AML-193 (cell line): Measurements from ENCODE around the gene POU2F3.
"Not testable (repeated sequence)": the region's sequence is repeated elsewhere in the genome, so short reads cannot be mapped to it uniquely, and the experiment has no call there.

Source experiments
- DNase-seq, 2 experiments: peaks; one replicate each; lab custom pipeline; 2025; lab: John Stamatoyannopoulos, UW

The POU2F3 gene

DNA sequence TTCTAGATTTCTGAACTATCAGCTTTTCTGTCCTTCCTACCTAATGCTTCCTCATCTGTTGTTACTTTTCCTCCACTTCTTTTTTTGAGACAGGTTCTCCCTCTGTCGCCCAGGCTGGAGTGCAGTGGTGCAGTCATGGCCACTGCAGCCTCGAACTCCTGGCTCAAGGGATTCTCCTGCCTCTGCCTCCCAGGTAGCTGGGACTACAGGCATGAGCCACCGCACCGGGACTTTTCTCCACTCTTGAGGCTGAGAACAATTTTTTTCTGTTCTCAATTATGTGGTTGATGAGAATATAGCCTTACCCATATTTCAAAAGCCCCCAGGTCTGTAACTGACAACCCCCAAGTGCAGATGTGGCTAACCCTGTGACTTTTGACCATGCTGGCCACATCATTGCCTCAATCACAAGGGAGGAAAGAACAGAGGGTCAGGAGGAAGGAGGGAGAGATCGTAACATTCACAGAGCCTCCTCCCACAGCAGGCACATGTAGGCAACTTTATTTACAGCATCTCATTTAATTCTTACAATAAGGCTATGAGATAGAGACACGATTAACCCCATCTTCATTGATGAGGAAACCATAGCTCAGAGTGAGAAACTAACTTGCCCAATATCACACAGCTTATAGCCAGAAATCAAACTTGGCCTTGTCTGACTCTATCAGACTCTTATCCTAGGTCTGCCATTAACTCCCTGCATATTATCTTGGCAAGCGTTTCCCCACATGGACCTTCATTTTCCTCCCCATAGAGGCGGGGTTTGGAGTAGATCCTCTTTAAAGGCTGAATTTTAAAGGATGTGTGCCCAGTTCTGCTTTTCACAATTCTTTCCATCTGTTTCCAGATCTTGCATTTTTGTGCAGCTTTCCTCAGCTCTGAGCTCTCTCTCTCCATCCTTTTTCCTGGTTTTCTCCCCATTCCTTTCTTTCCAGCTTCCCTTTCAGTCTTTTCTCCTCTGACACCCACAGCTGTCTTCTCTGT, 9.6 kb downstream of the POU2F3 start:
- DNase-seq: no peak

DNA sequence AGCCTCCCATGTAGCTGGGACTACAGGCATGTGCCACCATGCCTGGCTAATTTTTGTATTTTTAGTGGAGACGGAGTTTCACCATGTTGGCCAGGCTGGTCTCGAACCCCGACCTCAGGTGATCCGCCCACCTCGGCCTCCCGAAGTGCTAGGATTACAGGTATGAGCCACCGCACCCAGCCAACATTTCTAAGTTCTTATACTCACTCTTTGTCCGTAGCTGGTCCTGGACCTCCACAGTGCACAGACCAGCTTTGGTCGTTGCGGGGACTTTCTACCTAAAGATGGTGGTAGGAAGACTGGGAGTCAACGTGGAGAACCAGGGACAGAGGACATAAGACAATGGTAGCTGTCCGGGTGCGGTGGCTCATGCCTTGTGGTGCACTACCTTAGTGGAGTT, 13.4 kb downstream of the POU2F3 start:
- not testable (repeated sequence) for DNase-seq

DNA sequence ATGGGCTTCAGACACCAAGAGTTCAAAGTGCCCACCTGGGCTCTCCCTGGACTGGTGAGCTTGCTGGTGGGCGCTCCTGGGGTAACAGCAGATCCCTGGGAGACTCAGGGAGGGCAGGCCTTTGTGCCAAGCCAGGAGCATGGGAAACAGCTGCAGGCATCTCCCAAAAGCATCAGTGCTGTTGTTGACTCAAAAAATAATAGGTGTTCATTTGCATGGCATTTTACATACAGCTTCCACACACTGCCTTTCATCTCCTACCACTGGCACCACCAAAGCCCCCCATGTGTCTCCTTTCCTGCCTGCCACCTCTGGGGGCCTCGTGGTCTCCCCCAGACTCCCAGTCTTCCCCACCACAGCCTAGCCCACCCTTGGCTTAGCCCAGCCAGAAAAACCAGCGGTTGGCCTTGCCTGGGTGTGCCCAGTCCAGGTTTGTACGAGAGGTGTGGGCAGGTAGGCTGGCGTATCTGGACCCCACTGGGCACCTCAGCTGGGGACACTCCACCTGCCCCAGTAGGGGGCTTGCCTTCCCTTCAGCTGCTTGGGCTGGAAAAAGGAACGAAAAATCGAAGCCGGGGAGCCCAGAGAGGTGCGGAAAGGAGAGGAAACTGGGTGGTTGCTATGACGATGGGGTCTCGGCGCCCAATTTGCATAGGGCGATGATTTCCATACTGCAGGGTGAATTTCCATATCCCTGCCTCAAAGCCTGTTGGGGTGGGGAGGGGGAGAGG, 15.0 kb downstream of the POU2F3 start:
- no peak for DNase-seq

DNA sequence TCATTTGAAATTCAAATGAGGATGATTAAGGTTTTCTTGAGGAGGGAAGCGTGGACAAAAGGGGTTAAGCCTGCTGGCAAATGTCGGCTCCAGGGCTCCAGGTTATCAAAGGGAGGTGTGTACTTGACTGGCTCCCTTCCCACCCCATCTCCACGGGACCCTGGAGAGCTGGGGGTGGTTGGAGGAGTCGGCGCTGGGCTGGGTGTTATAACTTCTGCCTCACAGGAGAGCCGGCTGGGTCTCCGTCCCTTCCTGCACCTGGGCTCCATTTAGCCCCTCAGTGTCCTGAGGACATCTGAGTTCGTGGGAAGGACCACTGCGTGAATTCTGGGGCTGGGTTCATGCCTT, 15.6 kb downstream of the POU2F3 start:
- no peak for DNase-seq

DNA sequence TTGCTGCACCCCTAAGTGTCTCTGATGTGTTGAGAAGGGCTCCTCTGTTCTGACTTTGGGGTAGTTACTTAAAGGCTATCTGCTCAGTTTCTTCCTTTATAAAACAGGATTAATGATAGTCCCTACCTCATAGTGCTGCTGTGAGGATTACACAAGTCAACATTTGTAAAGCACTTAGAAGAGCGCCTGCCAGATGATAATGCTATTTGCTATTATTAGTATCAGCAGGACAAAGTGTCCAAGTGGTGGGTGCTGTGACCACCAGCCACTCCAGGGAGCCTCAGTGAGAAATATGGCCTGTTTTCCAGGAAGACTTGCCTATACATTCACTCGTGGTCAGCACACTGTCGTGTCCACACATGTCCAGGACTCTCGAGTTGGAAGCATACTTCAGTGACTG, 16.2 kb downstream of the POU2F3 start:
- no peak for DNase-seq

DNA sequence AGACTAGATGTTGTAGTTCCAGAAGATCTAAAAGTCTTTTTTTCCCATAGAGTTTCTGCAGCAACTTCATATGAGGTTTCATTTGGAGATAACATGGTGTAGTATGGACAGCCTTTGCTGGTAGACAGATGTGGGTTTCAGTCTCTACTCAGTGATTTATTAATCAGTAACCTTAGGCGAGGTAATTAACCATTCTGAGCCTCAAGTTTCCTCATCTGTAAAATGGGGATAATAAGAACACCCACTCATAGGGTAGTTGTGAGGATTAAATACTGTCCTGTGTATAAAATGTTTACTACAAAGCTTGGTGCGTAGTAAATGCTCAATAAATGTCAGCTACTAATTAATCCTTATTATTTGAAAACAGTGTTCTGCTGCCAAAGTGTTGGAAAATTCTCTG, 16.8 kb downstream of the POU2F3 start:
- no peak for DNase-seq

DNA sequence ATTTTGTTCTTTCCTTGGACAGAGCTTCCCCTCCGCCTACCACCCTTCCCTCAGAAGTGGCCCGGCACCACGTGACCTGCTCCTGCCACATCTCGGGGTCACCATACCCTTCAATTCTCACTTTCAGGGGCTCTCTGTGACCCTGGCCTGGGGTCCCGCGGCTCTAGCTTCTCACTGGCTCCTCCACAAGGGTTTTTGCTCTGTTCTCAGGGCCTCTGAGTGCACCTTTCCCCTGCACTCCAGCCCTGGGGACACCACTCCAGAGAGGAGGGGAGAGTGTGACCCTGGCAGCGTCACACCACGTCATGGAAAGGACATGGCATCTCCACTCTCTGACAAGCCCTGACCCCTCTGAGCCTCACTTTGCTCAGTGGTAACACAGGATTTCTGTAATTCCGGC, 17.4 kb downstream of the POU2F3 start:
- no peak for DNase-seq

DNA sequence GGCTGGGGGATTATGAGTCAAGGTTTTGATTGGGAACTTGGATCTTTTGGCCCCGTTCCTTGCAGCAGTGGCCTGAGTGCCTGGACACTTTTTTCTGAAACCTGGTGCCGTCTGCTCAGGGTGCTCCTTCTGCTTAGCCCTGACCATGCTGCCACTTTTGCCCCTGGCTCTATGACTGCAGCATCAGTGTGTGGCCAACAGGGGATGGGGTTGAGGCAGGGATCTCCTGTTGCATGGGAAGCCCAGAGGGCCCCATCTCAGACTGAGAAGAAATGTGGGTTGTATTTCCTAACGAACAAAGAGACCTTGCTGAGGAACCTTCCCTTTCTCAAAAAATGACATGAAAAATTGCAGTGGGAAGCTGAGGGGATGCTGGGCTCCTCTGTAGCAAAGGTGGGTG, 18.7 kb downstream of the POU2F3 start:
- DNase-seq: no peak

DNA sequence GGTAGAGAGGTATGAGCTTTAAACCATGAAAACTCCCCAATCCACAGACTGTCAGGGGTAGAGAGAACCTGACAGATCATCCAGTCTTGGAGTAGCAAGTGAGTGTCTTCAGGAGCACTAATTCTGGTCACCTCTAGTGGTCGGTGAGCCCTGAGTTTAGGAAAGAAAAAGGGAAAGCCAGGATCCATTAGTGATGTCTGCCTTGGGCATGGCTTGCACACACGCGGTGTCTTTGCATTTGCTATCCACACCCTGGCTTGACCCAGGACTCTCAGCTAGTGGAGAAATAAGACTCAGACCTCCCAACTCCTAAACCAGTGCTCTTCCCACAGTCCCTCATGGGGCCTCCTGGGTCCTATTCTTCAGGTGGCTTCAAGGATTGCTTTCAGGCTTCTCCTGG, 19.3 kb downstream of the POU2F3 start:
- DNase-seq: no peak

DNA sequence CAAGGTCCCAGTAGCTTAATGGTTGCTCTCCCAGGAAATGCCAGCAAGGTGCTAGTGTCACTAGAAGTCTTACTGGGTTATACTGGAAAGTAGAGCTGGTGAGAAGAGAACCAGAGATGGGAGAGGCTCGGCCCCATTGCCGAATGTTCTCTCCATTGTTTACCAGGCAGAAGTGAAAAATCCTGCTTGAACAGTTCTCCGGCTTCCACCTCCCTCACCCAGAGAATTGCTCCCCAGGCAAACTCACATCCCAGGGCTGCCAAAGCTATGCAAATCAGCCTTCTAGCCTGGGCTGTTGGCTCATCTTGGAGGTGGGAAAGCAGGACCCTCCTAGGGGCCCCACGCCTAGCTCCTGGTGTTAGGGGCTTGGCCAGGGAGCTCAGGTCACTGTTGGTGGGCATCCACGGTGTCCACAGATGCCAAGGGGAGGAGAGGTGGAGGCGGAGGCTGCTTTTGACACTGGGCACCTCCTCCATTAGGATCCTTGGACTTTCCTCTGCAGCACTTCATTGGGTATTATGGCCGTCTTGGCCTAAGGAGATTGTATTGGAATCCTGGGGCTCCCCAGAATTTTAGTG, 20.1 kb downstream of the POU2F3 start:
- no peak for DNase-seq

DNA sequence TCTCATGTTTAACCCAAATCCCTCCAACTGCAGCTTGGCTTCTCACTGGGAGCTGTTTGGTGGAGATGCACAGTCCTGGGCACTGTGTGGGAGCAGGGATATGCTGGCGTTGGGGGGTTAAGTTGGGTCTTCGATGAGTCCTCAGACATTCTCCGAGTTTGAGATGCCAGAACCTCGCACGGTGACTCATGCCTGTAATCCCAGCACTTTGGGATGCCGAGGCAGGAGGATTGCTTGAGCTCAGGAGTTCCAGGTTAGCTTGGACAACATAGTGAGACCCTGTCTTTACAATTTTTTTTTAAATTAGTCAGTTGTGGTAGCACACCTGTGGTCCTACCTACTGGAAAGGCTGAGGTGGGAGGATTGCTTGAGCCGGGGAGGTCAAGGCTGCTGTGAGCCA, 20.7 kb downstream of the POU2F3 start:
- DNase-seq: no peak

DNA sequence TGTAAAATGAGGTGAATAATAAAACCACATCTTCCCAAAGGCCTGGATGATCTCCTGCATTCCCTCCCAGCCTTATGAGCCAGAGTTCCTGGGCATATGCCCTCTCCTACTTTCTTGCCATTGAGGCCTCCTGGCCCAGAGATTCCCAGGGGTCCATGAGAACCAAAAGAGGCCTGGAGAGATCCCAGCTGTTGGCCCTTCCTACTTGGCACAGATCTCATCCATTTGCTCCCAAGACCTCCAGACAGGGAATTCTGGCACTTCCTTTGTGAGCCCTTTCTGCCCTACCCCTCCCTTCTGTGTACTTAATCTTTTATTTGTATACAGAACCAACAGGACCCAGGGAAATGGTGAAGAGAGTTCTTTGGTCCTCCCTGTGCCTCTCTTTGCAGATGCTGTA, 21.4 kb downstream of the POU2F3 start:
- no peak for DNase-seq

DNA sequence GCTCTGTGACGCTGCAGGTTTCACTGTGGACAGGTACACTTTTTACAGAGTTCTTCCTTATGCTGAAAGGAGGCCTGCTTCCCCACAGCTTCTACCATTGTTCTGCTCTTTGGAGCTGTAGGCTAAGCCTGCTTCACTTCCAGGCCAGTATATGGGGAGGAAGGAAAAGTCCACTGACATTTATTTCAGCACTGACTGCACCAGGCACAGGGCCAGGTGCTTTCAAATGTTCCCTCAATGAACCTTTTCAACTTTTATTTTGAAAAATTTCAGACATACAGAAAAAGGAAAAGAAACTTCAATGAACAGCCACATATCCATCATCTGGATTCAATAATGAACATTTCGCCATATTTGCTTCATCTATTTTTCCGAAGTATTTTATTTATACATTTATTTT, 22.0 kb downstream of the POU2F3 start:
- no peak for DNase-seq

DNA sequence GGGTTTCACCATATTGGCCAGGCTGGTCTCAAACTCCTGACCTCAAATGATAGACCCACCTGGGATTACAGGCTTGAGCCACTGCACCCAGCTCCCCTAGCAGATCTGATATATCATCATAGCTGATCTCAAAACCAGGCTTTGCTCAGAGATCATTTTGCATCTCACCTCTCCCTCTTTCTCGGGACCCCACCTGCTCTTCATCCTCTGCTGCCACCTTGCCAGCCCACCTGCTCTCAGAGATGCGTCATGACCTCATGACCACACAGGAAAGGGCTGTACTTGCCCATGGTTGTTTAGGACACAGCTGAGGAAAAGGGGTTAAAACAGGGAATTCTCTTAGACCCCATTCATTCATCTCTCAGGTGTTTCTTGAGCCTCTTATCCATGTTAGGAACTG, 27.4 kb downstream of the POU2F3 start:
- DNase-seq: no peak

DNA sequence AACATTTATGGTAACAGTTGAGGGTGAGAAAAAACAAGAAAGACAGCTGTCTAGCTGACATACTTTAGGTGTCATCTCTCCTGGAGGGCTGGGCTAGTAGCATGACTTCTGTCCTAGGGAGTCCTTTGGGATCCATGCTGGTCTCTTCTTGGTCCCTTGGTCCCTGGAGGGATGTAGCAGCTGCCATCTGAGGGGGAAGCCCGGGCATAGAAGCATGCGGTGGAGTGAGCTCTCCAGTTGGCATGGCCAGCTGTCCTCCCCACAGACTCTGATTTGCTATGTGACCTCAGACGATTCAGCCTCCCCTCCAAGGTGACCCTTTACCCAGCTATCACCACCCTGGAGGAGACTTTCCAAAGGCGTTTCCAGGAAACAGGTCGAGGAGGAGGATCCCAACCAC, 28.7 kb downstream of the POU2F3 start:
- no peak for DNase-seq

DNA sequence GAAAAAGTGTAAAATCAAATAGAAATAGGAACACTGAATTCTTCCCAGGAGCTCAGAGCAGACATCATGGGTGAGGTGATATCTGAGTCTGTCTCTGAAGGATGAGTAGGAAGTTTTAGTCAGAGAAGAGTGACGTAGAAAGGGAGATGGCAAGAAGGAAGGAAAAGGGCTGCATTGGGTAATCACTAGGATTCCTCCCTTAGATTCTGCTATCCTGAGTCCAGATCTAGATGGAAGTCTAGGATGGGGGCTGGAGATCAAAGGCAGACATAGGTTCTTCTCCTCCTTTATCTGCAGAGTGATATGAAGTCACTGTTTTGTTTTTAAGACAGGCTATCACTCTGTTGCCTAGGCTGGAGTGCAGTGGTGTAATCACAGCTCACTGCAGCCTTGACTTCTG, 30.4 kb downstream of the POU2F3 start:
- DNase-seq: no peak

DNA sequence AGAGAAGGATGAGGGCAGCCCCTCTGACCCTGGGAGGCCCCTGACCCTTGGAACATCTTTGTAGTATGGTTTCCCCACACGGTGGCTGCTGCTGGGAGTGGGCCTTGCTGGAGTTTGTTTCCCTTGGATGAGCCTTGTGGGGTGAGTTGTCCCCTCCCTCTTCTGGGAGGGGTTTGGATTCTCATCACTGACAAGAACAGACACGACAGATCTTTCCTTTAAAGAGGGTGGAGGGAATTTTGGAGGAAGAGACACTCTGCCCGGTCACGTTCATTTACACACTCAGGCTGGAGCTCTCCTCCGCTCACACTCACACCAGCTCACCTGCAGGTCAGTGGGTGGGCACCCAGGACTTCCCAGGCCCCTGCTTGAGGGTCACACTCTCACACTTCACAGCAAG, 31.7 kb downstream of the POU2F3 start:
- no peak for DNase-seq

DNA sequence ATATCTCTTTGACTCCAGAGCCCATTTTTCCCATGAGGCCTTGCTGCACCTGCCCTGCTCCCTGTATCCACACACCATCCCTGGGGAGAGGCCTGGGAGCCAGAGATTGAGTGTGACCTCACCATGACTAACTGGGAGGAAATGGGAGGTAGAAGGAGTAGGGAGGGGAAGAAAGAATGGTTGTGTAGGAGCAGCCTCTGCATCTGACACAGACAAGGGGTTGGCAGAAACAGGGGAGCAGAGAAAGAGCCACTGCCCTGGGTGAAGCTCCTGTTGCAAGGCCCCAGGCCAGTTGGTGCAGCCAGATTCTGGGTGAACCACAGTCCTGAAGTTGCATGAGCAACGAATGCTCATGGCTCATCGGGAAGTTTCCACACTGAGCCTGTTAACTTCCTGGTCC, 32.4 kb downstream of the POU2F3 start:
- no peak for DNase-seq

DNA sequence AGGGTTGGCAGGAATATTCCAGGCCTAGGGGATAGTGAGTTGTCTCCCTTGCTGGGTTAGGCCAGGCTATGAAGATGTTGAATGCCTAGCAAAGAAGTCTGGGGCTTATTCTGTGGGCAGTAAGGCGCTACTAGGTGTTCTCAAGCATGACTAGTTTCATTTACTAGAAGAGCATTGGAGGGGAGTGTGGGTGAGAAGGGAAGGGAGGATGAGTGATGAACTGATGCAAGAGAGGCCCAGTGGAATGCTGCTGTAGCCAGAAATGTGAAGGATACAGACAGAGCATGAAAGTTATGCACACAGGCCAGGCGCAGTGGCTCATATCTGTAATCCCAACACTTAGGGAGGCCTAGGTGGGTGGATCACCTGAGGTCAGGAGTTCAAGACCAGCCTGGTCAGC, 33.5 kb downstream of the POU2F3 start:
- DNase-seq: no peak

DNA sequence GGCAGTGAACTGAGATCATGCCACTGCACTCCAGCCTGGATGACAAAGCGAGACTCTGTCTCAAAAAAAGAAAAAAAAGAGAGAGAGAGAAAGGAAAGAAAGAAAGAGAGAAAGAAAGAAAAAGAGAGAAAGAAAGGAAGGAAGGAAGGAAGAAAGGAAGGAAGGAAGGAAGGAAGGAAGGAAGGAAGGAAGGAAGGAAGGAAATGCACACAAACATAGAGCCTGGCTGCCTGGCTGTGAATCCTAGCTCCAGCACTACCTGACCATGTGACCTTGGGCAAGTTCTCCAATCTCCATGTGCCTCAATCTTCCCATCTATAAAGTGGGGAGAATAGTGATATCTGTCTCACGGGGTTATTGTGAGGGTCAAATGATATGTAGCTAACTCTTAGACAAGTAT, 34.0 kb downstream of the POU2F3 start:
- DNase-seq: not testable (repeated sequence)

DNA sequence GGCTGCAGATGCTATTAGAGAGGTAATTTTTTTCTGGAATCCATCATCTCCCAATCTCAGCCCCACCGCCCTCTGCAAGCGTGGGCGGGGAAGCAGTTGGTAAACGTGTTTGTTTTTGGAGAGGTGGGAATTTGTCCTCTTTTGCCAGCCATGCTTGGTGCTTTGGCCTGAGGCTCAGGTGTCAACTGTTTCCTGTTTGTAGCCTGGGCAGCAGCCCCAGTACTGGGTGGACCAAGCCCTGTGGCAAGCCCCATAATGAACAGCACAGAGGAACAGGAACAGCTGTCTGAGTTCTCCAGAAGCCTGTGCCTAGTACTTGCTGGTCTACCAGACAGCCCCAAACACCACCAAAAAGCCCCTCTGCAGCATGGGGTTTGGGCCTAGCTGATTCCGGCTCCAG, 39.6 kb downstream of the POU2F3 start:
- DNase-seq: no peak

DNA sequence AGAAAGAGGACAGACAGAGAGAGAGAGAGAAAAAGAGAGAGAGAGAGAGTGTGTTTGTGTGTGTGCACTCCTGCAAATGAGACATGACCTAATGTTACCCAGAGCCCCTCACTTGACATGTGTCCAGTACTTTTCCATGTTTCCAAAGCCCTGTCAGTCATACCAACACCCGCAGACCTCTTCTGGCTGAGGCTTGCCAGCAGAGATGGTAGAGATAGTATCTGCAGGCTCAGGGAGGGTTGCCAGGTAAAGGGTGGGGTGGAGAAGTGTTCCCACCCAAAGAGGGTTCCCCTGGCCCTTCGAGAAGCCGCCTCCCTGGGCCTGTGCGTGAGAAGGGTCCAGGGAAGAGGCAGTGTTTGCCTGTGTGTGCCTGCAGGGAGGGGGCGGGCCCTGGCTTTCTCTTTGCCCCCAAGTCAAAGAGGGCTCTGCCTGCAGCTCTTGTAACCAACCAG, 40.7 kb downstream of the POU2F3 start:
- no peak for DNase-seq
